NCI-H2196 treated with DMSO at 0.1 percent for 48 hours (cell line): ENCODE measurements around the gene SLC1A1.

Source experiments
- DNase-seq: peaks from one replicate; lab custom pipeline; 2025; ENCODE audit not compliant: unreplicated experiment; lab: John Stamatoyannopoulos, UW

Gene SLC1A1

DNA sequence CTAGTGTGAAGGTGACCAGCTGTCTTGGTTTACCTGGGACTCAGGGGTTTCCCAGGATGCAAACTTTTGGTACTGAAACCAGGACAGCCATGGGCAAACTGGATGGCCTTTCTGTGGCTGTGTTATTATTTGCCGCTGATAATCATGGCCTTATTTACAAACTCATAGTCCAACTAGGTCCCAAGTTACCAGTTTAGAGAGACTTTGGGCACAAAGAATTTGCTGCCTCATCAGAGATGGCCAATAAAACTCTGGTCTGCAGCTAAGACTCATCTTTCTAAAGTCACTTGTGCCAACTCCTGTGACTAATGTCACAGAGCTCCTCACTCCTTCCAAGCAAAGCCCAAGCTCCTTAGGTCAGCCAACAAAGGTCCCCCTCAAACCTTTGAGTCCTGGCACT is 124.4 kb downstream of the SLC1A1 start:
- DNase-seq, result no peak

DNA sequence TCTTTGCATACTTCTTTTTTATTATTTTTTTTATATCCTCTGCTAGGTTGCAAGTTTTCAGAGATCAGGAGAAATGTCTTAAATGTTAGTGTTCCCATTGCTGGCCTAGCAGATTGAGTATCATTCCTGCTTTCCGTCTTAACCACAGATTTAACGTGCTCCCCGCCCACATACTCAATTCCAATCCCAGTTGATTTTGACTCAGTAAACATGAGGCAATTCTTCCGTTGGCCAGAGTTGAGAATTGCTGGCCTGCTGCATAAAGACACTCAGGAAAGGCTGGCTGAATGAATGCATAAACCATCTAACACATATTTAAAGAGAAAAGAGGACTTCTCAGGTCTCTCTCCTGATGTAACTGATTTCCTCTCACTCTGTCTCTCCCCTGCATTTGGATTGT is 125.0 kb downstream of the SLC1A1 start:
- no peak for DNase-seq

DNA sequence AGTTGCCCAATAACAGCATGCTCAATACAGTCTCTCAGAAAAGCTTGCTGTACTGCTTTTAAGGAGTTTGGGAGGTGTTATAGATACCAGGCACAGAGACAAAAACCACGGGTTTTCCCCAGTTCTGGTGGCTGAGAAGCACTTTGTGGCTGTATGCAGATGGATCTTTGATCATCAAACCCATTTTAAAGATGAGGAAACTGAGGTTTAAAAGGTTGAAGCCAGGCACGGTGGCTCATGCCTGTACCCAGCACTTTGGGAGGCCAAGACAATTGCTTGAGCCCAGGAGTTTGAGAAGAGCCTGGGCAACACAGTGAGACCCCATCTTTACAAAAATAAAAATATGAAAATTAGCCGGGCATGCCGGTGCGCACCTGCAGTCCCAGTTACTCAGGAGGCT is 125.5 kb downstream of the SLC1A1 start:
- DNase-seq, result no peak

DNA sequence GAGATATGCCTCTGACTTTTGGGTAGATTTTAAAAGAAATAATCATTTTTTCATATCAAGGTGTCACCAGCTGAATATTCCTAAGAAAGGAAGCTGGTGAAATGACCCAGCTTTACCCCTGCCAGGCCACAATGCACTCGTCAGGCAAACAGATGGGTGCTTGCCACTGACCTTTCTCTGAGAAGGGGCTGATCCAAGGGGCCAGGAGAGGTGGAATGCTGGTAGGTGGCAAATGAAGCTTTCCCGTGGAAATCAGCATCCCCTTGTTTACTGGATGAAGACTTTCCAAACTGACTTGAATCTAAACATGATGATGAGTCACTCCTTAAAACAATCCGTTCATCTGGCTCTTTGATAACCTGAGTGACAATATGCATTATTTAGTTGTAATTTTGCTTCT is 127.5 kb downstream of the SLC1A1 start:
- DNase-seq, result no peak

DNA sequence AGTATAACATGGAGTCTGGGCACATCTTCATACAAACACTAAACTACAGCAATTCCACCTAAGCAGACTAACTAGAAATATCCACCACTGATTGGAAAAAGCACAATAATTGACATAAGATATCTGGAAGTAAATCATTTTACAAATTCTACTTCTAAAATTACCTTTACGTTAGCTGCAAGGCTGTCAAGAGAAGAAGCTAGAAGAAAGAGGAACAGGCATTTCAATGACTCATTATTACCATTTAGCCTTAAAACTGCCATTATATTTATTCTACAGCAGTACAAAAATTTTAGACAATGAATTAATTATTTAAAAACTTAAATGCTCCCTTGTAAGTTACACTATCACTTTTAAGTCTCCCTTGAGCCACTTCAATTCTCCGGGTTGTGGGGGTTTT is 128.4 kb downstream of the SLC1A1 start:
- no peak for DNase-seq

DNA sequence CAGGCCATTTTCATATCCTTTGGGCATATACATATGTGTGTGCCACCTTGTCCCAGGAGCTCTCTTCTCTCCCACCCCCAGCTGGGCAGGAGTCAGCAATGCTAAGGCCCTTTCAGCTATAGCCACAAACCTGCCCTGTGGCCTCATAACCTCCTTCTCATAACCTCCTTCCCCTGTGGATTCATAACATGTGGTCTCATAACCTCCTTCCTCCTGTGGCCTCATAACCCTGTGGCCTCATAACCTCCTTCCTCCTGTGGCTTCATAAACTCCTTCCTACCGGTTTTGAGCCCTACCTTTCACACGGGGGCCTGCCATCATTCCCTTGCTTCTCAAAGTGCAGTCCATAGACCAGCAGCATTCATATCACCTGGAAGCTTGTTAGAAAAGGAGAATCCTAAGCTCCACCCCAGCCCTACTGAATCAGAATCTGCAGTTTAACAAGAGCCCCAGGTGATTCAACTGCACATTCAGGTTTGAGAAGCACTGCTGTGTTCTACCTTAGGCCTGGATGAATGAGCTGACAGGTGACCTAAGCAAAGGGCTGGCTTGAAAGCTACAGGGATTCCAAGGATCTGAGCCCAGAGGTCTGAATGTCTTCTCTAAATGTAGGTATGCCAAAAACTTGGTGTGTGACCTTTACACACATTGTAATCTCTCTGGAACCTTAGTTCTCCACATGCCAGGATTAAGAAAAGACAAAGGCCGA is 129.9 kb downstream of the SLC1A1 start:
- DNase-seq, result no peak

DNA sequence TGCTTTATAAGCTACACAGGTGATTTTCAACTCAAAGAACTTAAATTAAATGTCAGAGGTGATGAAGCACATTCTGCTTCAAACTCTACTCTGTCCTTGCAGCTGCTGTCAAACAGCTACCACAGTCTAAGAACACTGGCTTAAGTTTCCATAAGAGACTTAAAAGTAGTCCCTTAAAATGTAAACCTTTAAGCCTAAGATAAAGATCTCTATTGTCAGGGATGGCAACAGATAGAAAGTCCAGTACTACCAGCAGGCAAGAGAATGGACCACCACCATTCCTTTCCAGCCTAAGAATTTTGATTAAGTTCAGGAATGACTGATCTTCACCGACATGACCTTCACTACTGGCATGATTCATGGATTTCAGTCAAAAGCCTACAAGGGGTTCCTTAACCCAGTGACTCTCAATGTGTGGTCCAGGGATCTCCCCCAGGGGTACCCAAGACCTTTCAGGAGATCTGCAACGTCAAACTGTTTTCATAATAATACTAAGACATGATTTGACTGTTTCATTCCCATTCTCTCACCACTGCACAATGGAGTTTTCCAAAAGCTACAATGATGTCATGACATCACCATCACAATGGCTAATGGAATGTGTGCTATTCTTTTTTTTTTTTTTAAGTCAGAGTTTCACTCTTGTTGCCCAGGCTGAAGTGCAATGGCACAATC is 130.8 kb downstream of the SLC1A1 start:
- DNase-seq, result no peak

DNA sequence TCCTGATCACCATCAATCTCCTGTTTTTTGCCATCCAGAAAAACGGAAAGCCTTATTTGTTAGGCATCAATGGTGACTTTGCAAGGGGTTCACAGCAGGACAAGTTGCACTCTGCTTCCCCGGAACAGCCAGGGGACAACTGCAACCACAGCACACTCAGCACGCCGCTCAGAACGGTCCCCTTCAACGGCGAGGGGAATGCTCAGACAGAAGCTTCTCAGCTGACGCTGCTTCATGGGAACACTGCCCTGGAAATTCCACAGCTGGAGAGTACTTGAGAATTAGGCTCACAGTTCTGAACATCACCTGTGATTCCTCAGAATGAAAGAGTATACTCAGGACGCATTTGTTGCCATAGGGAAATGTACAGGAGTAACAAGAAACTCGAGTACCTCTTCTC is 131.7 kb downstream of the SLC1A1 start:
- no peak for DNase-seq

DNA sequence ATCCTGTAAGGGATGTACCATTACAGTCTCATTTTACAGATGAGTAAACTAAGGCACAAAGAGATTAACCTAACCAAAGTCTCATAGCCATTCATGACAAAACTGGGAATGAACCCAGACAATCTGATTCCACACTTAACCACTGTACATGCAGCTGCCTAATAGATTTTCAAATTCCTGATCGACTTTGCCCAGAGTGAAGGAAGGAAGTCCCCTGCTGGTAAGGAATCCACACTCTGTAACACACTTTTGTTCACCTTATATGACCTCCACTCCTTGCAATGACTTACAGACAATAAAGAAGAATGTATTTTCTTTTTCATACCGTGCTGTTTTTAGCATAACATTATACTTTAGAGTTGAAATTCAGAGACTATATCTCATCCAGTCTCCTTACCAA is 140.6 kb downstream of the SLC1A1 start:
- DNase-seq, result no peak
